ENCODE measurements around the gene ANKRD28.

ANKRD28 gene

DNA sequence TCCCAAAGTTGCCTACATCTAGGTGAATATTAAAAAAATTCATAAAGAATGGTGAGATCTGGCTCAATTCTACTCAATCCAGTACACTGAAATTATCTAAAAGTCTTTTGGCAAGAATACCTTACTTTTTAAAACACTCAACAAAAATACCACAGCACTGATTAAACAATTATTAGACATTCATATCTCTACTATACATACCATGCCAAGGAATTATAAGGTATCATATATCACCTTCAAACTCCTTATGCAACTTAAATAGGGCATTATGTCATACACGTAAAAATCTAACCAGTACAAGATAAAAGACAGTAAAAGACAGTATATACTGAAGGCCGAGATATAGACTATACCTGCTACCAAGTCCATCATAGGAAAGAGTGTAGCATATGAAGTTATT, 6.1 kb upstream of the ANKRD28 start:
- DNase-seq (ENCODE audit: low read depth in 2 of 2, low spot score in 1 of 2): no peak

DNA sequence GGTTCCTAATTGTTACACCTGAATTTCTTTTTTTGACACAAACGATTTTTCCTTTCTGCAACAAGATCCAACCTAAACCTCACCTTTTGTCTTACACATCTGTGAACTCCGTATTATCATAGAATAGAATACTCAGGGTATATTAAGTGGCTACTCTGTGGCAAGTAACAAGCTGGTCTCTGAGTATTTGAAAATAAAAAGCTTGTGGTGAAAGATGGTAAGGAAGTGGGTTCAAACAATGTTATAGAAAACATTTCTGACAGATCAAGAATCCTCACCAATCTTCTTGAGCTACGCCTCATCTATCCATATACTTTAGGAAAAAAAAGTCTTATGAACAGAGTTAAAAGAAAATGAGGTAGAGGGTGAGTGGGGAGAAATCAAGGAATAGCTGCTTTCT, 3.5 kb upstream of the ANKRD28 start:
- DNase-seq (ENCODE audit: low read depth in 2 of 2, low spot score in 1 of 2): no peak

DNA sequence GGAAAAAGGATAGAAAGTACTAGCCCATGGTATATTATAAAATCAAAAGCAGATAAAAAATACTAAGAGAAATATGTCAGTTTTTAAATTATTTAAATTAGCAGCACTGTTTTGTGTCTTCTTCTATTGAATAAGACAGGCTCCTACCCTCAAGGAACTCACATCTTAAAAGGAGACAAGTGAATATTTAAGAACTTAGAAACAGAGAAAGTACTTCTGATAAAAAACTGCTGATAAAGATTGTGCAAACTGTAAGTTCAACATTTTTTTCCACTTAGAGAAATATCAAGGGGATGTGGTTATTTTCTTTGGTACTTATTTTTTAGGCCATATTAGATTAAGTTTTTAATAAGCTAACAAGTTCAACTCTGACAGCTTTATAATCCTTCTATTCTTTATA, 3.0 kb upstream of the ANKRD28 start:
- no peak for DNase-seq (ENCODE audit: low read depth in 2 of 2, low spot score in 1 of 2)

DNA sequence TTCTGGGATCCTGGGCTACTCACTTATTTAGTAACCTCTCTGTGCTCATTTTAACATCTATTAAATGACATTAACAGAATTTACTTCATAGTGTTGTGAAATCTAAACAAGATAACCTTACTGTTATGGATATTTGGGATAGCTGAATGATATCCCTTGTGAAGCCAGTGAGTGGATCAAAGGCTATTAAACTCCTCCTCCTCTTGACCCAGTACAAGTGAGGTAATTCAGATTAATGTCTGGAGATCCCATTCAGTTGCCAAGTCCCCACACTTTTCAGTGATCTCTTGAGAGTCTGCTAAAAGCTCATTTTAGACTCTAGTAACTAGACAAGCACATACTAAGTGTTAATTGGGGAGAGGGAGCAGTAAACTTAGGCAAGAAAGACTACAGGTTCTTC, 2.5 kb upstream of the ANKRD28 start:
- DNase-seq (ENCODE audit: low read depth in 2 of 2, low spot score in 1 of 2): no peak

DNA sequence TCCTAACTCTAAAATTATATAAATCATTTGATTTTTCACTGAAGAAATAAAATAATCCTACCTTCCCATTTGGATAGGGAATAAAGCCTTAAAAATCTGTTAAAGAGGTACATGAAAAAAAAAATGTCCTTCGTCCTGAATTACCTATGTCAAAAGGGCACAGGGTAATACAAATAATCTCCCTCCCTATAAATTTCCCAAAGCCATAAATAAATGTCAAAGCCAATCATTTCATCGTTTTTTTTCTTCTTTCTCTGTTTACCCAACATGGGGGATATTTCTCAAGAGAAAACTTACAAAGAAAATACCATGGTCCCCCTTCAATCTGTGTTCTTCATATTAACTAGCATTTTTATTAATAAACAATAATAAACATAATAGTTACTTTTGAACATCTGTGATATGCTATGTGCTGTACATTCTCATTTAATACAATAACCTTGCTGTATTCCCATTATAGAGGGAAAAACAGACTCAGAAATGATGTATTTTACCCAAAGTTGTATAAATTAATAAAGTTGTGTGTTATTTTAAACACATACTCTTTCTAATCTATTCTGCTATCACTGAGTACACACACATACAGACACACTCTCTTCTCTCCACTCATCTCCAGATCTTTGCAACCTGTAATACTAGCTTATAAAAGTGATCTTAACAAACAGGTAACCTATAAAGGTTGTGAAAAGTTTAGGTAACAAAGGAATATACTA, 910 bp upstream of the ANKRD28 start:
- no peak for DNase-seq (ENCODE audit: low read depth in 2 of 2, low spot score in 1 of 2)

DNA sequence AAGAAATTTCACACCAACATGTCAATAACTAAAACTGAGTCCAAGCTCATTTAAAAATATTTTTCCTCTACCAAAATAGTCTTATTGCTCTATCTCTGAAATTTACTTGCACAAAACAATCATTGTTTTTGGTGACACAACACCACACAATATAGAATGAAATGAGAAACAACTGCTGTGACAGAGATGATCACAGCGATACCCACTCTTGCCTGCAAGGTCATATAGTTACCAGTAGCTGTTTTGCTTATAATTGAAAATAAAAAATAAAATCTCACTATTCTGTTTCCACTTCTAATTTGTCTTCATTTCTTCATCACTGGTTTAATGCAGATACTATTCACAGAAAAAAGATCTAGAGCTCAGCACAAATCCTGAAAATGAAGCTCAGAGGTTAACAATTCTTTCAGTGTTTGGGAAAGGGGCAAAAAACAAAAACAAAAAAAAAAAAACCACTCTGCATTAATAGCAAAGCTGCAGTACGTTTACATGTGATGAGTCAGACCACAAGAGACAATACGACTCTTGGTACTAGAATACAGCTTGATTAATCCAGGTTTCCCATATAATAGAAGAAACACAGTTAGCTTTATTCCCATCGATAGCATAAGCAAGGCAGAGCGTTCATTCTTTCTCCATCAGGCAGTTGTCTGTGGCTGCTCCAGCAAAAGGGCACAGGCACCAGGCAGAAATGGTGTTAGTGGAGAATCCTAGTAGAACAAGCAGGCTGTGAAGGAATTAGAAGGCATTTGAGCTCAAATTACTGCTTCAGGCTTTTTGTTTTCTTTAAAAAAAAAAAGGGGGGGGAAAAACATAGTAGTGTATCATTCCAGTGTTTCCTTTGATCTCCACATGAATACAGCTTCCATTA, 773 bp downstream of the ANKRD28 start:
- no peak for DNase-seq (ENCODE audit: low read depth in 2 of 2, low spot score in 1 of 2)

DNA sequence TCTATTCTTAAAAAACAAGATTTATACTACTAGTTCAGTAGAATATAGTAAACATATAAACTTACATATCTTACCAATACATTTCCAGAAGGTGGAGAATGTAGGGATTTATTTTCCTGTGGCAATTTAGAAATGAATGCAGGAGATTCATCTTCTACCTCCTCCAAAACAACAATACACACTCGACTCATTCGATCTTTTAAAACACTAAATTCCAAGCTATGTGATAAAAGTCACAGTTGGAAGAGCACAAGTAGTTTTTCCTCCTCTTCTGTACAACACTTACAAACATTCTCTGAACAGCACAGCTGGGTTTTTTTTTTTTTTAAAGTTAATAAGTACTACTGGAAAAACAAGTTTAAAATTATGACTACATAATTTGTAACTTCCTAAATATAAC, 1.4 kb downstream of the ANKRD28 start:
- DNase-seq (ENCODE audit: low read depth in 2 of 2, low spot score in 1 of 2): no peak

DNA sequence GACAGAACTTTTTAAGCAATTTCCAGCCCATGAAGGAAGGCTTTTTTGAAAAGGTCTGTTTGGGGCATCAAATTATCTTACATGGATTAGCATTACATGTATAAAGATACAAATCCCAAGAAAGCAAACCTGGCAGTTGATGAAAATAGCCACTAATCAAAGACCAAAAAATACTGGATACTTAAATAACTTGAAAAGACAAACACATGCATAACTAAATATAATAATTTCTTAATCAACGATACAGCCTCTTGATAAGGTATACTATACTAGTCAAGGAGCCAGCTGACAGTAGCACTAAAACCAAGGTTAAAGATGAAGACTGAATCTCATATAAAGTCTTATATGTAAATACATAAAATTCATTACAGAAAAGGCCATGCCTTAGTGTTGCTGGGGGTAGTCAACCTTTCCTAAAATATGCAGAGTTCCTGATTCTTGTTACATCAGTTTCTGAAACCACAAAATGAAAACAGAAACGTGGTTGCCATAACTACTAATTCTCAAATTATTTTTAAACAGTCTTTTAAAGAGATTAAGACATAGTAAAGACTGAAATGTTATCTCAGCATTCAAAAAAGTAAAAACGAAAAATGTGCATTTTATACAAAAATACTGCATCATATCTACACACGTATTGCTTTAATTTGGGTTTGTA, 2.0 kb downstream of the ANKRD28 start:
- DNase-seq (ENCODE audit: low read depth in 2 of 2, low spot score in 1 of 2): no peak

DNA sequence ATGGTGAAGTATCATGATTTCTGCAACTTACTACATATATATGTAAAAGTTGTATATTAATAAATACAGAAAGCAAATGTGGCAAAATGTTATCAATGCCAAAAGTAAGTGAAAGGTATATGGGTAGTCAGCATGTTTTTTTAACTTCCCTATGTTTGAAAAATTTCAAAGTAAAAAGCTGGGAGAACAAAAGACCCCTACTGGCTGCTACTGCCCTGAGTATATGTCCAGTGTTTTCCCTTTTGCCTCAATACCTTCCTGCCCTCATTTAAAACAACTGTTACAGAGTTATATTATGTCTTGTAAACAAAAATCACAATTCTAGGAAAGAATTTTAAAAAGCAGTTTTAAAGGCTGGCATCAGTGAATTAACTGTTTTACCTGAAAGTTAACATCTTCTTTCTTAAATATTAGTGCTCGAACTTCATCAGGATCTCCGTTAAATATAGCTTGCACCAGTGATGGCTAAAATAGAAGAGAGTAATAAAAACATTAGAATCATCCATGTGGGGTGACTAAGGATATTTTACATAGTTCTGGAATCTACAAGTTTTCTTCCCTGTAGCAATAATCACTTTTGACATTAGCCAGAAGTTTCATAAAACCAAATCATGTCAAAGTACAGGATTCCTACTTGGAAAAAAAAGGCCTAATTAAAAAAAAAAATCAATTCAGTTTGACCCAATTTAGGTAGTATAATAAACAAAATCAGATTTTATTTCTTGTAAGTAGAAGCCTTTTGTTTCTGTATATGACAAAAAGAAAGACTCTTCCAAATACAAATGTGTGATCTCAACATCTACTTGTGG, 2.7 kb downstream of the ANKRD28 start:
- DNase-seq (ENCODE audit: low read depth in 2 of 2, low spot score in 1 of 2): no peak

DNA sequence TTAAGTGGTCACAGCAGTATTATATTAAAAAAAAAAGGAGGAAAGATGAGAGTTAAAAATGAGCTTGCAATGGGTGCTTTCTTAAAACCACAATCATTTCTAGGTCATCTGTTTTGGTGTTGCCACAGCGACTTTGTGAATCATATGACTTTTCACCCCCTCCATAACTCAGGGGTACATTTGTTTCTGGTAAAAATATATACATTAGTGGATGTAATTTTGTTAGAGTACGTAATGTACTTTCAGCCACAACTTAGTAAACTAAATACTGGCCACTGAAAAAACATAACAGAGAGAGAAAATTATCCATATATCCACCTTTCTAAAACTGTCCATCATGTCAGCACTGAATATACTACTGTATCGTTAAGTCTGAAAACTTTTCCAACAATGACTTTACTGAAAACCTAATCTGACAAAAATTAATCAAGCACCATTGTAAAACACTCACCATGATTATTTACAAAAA, 3.4 kb downstream of the ANKRD28 start:
- DNase-seq (ENCODE audit: low read depth in 2 of 2, low spot score in 1 of 2): no peak

DNA sequence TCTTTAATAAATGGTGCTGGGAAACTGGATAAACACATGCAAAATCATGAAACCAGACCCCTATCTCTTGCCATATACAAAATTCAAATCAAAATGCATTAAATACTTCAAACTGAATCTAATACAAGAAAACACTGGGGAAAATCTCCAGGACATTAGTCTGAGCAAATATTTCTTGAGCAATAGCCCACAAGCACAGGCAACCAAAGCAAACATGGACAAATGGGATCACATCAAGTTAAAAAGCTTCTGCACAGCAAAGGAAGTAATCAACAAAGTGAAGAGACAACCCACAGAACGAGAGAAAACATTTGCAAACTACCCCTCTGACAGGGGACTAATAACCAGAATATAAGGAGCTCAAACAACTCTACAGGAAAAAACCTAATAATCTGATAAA, 6.3 kb downstream of the ANKRD28 start:
- no peak for DNase-seq (ENCODE audit: low read depth in 2 of 2, low spot score in 1 of 2)

DNA sequence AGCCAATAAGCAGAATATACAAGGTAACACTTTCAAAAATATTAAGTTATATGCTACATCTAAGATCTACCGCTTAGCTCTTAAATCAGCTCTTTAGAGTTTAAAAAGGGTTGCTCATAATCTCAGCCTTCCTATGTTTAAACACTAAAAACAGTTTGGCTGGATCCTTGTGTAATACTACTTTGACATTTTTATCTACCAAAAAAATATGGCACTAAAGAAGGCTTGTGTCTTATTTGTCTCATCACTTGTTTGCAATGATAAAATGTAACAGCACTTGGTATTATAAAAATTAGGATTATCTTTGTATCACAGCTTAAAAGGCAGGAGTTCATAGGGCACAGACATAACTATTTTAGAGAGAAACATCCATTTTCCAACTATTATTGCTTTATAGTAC, 9.8 kb downstream of the ANKRD28 start:
- DNase-seq (ENCODE audit: low read depth in 2 of 2, low spot score in 1 of 2): no peak

DNA sequence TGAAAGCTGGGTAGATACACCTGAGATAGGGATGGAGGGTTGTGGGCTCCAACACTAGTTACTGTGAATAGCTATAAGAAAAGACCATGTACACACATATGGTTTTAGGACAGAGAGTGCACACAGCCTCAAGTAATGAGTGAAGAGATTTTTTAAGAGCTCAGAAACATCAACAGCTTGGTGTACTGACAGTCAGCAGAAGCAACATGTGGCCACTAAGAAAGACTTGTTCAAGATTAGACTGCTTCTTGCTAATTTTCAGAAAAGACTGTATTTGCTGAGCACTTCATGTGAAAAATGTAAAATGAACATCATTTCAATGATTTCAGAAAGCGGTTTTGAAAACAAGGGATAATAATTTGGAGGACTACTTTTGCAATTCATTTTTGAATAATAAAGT, 10.3 kb downstream of the ANKRD28 start:
- no peak for DNase-seq (ENCODE audit: low read depth in 2 of 2, low spot score in 1 of 2)

DNA sequence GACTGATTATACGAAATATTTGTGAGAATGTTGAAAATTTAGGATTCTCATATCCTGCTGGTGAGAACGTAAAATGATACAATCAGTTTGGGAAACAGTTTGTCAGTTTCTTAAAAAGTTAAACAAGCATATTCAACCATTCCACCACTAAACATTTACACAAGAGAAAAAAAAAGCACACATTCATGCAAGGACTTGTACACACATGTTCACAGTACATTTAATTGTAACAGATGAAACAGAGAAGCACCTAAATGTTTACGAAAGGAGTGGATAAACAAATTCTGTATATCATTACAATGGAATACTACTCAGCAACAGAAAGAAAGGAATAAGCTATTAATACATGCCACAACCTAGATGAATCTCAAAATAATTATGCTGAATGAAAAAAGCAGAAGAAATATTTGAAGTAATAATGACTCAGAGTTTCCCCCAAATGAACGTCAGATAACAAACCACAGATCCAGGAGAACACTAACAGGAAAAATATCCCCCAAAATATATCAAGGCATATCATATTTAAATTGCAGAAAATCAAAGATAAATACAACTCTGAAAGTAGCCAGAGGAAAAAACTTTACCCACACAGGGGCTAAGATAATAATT, 14.3 kb downstream of the ANKRD28 start:
- no peak for DNase-seq (ENCODE audit: low read depth in 2 of 2, low spot score in 1 of 2)

DNA sequence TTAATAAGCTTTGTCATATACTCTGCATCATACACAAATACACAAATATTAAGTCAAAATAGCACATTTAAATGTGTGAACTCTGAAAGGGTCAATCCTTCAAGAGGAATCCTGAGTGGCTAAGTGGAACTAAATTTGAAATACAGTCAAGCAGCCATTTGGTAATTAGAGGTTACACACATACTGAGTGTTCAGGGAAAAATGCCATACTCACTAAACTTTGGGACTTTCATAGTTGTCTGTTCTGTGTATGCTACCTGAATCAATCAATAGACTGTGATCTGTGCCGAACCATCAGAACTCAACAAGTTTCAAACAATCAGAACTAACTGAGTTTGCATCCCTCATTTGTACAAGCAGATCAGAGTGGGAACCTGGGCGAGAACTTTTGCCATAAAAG, 15.3 kb downstream of the ANKRD28 start:
- no peak for DNase-seq (ENCODE audit: low read depth in 2 of 2, low spot score in 1 of 2)

DNA sequence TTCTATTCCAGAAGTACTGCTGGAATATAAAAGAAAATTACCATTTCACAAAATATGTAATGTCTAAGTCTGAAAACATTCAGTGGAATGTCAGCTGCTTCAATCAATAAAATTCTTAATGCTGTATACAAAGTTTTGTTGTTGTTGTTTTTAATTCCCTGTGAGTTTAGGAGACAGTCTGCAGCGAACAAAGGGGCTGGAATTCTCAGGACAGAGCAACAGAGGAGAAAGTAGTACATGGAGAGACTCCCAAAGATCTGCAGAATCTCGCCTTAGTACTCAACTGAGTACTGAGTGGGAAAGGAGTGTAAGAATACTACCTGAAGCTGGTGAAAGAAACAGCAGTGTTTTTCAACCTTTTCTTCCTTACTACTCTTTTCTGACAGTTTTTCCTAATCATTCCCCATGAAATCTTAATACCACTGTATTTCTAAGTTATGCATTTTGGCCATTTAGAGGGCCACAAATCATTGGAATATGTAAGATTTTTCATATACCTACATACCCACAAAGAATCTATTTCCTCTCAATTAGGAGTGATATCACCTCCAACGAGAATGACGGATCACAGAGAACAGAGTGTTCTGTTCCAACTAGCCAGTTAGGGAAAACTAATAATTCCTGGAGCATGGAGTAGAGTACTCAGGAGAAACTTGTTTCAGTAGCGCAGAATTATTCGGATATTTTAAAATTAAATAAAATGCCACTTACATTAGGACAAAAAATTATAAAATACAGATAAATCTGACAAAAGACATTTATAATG, 16.0 kb downstream of the ANKRD28 start:
- DNase-seq (ENCODE audit: low read depth in 2 of 2, low spot score in 1 of 2): no peak

DNA sequence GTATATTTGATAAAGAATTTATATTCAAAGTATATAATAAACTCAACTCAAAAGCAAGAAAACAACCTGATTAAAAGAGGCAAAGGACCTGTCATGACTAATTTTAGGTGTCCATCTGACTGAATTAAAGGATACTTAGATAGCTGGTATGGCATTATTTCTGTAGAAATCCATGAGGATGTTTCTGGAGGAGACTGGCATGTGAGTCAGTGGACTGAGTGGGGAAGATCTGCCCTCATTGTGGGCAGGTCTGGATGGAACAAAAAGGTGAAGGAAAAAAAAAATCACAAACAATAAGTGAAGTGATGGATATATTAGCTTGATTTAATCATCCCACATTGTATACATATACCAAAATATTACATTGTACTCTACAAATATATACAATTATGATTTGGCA, 16.6 kb downstream of the ANKRD28 start:
- DNase-seq (ENCODE audit: low read depth in 2 of 2, low spot score in 1 of 2): no peak

DNA sequence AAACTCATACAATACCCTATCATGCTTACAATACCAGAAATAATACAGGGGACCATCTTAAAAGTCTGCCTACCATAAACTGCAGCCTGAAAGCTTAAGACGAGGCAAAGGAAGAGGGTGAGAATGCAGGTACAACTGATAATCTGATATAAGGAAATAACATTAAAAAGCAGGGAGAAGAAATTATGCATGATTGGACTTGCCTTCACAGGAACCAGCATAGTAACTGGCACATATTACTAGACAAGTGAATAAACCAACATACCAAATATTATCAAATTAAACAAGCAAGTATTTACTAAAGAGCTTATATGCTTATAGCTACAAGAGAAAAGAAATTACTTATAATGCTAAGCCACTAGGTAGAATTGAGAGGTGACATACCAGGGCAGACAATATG, 18.7 kb downstream of the ANKRD28 start:
- no peak for DNase-seq (ENCODE audit: low read depth in 2 of 2, low spot score in 1 of 2)

DNA sequence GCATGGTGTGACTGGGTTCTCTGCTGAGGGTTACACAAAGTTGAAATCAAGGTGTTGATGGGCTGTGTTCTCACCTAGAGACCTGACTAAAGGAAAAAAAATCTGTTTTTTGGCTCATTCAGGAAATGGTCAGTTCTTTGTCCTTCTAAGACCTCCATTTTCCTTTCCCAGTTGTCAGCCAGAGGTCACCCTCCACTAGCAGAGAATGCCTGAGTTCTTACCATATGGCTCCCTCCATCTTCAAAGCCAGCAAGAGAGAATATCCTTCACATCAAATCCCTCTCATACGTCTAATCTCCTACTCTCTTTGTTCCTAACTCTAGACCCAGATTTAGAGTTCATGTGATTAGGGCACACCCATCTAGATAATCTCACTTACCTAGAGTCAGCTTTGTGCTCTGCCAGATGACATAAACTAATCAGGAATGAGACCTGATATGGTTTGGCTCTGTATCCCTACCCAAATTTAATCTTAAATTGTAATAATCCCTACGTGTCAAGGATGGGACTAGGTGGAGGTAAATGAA, 19.4 kb downstream of the ANKRD28 start:
- no peak for DNase-seq (ENCODE audit: low read depth in 2 of 2, low spot score in 1 of 2)

Measured in stimulated activated CD8-positive, alpha-beta memory T cell treated with anti-CD3 and anti-CD28 coated beads, Interleukin-4, amount 100 ng/mL, for 1 hour (primary cell).